EL (cell line): ENCODE measurements around the gene LRRC45.

Source experiments
- DNase-seq: peaks from one replicate; pipeline ENCODE4 v3.0.0-alpha.2; 2016

LRRC45 gene

DNA sequence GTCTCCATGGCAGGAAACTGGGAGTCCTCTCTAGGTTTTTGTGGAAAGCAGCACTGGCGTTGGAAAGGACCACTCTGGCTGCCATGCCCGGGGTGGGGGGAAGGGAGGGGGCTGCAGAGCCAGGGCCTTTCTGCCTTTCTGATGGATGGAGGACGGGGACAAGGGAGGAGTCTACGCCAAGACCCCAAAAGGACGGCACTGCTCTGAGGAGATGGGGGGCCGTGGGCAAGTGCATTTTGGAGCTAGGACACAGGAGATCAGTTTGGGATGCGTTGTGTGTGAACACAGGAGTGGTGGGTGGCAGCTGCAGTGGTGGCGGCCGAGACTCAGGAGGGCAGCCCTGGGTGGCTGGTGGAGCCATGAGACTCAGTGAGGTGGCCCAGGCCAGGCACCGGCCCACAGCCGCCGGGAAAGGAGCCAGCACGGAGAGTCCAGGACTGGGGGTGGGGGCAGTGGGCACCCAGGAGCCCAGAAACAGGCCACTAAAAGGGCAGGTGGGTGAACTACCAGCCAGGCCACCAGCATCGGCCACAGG, 2.5 kb upstream of the LRRC45 start:
- no peak for DNase-seq

DNA sequence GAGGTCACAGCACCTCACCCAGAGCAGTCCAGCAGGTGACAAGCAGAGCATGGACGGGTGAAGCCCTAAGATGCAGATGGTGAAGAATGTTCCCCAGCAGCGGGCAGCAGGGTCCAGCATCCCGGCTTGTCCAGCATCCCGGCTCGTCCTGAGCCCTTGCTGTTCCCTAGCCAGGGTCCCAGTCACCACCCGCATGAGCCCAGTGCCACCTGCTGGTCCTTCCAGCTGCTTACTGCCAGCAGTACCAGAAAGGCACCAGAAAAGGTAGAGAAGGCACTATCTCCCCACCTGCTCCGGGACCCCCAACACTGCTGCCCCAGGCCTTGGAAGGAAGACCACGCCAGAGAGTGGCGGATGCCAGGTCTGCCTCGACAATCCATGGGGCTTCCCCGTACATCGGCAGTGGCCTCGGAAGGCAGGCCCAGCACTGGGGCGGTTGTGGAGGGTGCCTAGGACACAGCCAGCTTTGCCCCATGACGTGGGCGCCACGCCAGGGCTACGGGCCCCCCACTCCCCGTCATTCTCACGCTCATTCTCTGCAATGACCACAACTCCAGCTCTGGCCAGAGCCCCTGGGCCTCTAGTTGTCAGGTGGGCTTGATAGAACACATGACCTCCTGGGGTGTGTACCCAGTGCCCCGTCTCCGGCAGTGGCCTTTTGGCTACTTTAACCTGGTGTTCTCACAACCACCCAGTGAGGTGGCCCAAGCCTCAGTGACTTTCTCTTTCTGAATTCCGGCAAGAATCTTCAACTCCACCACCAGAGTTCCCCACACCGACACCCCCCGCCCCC, 1.8 kb upstream of the LRRC45 start:
- peak; percentile 75 for DNase-seq

DNA sequence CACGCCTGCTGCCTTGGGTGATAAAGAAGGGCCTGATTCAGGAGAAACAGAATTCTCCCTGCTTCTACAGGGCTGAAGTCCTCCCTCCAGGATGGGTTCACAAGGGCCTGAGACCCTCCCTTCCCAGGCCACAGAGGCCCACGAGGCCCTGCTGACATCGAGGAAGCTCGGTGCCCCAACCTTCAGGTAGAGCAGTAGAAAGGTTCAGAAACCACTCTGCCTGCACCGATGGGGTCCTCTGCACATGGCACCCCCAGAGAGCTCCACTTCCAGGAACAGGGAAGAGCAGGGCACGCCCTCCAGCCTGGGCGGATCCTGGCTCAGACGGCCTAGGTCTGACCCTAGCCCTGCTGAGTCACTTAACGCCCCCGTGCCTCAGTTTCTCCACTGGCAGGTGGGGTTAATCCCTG, 1.2 kb upstream of the LRRC45 start:
- no peak for DNase-seq

DNA sequence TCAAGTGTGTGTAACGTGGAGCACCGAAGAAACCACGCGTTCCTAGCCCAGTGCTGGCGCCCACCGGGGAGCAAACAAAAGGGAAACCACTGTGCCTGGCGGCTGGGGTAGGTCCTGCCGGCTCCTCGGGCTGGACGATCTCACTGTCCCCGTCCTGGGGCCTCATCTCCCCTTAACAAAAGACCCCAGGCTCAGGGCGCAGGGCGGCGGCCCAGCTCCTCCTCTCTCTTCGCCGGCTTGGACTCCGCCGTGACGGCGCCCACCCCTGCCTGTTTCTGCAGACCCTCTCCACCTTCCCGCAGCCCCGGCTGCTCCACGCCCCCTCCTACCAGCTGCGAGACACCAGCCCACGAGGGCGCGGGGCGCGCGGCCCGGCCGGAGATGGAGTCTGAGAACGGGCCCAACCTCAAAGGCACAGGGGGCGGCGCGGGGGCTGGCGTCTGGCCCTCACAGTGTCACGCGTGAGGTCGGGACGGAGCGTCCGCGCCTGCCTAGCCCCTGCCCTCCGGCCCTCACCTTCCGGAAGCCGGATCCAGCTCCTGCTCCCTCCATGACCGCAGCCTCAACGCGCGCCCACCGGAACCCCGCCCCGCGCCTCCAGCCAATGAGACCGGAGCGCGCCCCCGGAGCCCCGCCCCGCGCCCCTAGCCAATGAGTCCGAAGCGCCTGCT, 660 bp upstream of the LRRC45 start, which contains the start of gene CENPX:
CENPX (minus strand) TSS at position 569 of the 671 bp plus-strand sequence; CDS start at position 552, 17 bp downstream.
- no peak for DNase-seq

DNA sequence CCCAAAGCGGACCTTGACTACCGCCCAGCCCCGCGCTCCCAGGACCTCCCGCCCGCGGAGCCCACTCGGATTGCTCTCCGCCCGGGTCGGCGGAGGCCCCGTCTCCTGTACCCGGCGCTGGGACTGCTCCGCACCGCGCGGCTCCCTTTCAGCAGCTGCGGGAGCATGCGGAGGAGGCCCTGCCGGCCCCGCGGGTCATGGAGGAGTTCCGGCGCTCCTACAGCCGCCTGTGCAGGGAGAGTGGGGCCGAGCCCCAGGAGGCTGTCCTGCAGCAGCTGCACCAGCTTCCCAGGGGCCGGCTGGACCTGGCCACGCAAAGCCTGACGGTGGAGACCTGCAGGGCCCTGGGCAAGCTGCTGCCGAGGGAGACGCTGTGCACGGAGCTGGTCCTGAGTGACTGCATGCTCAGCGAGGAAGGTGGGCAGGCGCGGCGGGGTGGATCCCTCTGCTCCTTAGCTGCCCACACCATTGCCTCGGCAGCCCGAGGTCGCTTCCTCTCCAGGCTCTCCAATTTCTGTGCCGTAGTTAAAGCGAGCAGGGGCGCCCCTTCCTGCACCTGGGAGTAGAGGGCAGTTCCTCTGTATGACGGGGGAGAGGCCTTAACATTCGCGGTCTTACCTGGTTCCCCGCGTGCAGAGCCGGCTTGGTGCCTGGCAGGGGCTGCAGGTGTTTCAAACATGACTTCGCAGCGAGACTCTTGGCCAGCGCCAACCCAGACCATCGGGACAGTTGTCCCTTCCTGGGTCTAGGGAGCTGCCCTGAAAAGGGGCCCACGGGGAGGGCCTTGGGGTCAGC, 539 bp downstream of the LRRC45 start:
- peak; percentile 31 for DNase-seq

DNA sequence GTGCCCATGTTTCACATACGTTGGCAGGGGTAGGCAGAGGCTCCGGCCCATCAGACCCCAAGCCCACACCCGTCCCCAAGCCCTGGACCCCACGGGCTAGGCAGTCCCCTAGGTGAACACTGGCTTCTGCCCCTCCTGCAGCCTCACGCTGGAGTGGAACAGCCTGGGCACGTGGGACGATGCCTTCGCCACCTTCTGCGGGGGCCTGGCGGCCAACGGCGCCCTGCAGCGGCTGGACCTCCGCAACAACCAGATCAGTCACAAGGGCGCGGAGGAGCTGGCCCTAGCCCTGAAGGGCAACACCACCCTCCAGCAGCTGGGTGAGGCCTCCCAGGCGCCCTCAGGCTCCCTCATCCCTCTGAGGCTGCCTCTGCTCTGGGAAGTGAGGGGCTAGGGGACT, 1.8 kb downstream of the LRRC45 start:
- no peak for DNase-seq

DNA sequence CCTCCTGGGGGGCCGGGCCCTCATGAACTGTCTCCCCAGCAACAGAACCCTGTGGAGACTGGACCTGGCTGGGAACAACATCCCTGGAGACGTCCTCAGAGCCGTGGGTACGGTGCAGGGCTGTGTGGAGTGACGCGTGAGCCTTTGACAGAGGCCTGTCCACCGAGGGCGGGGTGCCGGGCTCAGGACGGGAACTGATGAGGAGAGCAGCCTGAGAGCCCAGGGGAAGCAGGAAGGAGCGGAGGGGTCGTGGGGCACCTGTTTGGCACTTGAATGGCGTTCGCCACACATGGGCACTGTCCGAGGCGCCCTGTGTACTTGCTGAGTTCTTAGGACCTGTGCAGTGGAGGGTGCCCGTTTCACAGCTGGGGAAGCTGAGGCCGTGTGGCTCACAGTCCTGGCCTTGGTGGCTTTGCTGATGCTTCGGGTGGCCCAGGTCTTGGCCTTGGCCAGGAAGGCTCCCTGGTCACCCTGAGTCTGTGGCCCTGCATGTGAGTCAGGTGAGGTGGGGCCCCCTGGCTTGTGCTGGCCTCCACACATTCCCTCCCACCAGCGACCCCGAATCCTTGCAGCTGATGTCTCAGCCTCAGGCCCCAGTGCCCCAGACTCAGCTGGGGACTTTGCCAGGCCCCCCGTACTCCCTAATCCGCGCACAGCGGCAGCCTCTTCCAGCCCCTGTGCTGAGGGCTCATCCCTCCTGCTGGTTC, 2.4 kb downstream of the LRRC45 start:
- no peak for DNase-seq

DNA sequence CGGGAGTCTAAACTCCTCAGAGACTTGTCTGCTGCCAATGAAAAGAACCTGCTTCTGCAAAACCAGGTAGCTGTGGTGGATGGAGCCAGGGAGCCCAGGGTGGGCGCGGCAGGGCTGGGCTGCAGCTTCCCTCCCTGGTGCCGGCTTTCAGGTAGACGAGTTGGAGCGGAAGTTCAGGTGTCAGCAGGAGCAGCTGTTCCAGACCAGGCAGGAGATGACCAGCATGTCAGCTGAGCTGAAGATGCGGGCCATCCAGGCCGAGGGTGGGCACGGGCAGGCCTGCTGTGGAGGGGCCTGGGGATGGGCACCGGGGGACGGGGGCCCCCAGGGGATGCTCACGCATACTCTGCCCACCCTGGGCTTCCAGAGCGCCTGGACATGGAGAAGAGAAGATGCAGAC, 5.1 kb downstream of the LRRC45 start:
- no peak for DNase-seq

DNA sequence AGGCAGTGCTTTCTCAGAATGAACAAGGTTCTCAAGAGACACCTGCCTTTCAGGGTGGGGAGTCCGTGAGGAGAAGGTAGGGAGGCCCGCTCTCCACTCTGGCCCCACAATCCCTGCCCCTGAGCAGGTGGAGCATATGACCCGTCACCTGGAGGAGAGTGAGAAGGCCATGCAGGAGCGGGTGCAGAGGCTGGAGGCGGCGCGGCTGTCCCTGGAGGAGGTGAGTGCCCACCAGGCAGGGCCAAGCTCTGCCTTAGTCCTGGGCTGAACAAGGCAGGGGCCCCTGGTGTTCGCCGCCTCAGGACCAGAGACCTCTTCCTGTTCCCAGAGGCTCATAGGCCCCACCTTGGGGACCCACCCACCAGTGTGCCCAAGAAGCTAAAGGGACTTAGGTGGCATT, 5.9 kb downstream of the LRRC45 start:
- DNase-seq: no peak

DNA sequence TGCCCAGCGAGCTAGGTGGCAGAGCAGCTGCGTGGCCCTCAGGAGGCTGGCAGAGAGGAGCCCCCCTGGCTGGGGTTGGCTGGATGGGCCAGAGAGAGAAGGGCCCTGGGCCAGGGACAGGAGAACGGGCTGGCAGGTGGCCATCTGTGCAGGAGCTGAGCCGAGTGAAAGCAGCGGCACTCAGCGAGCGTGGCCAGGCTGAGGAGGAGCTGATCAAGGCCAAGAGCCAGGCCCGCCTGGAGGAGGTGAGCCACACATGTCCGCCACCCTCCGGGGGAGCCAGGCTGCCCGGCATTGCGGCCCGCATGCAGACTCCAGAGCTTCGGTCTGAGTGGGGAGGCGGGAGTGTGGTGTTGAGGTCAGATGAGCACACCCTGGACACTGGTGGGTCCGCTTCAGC, 6.3 kb downstream of the LRRC45 start:
- no peak for DNase-seq

DNA sequence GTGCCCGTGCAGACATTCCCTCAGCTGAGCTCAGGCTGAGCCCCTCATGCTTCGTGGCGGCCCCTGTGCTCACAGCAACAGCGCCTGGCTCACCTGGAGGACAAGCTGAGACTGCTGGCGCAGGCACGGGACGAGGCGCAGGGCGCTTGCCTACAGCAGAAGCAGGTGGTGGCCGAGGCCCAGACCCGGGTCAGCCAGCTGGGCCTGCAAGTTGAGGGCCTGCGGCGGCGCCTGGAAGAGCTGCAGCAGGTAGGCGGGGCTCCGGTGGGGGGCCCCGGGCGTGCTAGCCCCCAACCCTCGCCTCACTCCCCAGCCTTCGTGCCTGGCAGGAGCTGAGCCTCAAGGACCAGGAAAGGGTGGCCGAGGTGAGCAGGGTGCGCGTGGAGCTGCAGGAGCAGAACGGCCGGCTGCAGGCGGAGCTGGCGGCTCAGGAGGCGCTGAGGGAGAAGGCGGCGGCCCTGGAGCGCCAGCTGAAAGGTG, 6.9 kb downstream of the LRRC45 start:
- no peak for DNase-seq

DNA sequence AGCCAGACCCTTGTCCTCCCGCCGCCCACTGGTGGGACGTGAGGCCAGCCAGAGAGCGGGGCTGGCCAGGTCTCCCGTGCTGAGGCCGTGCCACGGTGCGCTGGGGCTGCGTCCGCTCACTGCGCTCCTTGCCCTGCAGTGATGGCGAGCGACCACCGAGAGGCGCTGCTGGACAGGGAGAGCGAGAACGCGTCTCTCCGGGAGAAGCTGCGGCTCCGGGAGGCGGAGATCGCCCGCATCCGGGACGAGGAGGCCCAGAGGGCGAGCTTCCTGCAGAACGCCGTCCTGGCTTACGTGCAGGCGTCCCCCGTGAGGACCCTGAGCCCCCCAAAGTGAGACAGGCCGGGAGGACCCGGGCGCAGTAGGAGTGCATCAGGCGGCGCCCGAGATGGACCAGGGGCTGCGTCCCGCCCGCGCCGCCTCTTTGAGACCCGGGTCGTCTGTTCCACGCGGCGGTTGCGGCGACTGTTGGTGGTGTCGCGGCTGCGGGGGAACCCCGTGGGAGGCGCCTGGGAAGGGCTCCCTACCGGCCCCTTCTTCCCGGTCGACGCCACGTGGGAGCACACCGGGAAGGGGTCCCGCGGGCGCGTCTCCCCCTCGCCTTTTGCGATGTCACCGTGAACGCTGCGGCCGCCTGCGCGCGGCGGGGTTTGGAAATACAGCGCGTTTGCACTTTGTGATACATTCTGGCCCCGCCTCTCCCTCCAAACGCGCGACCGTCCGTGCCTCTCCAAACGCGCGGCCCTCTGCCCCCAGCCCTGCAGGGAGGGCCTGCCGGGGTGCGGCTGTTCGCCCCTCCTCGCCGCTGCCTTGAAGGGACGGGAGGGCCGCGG, 7.6 kb downstream of the LRRC45 start:
- peak; percentile 82 for DNase-seq

DNA sequence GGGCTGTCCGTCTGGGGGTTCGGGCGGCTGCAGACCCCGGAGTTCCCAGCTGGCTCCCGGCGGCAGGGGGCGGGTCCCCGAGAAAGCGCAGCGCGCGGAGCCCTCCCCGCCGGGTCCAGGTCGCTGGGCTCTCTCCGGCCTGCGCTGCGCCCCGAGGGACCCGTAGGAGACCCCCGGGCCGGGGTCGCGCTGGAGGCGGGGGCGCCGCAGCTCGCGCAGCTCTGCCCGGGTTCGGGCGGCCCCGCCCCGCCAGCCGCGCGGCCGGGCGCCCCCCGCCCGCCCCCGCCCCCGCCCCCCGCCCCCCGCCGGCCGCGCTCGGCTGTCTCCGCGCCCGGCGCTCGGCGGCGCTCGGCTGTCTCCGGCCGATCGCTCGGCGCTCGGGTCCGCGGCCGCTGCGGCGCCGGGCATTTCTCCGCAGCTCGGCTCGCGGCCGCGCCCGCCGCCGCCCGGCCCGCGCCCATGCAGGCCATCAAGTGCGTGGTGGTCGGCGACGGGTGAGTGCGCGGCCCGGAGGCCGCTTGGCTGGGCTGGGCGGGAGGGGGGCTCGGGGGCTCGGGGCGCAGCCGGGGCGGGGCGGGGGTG, 8.3 kb downstream of the LRRC45 start, which contains the start of gene RAC3:
RAC3 (plus strand) TSS at position 376 of the 582 bp plus-strand sequence; CDS start at position 460, 84 bp downstream.
- peak; percentile 41 for DNase-seq

DNA sequence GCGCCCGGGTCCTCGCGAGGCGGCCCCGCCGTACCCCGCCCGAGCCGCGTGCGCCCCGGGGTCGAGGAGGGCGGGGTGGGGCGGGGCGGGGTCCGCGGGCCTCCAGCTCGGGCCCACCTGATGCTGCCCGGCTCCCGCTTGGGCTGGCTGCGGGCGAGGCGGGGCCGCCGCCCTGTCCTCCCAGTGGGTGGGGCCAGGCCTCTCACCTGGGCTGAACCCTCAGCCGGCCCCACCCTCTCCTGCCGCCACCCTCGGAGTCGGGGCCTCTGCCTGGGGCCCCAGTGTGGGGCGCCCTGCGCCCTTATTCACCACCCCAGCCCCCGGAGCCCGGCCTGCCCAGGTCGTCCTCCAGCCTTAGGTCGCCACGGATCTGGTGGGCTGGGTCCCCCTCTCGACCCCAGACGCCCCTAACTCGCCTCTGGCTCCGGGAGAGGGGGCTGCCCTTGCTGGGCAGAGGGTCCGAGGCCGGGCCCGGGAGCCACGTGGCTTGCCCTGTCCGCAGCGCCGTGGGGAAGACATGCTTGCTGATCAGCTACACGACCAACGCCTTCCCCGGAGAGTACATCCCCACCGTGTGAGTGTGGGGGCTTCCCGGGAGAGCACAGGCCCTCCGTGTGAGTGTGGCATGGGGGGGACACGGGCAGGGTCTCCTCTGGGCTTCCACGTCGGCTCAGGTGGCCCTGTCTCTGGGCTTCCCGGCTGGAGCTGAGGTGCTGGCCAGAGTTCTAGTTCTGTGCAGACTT, 9.0 kb downstream of the LRRC45 start:
- DNase-seq: no peak

DNA sequence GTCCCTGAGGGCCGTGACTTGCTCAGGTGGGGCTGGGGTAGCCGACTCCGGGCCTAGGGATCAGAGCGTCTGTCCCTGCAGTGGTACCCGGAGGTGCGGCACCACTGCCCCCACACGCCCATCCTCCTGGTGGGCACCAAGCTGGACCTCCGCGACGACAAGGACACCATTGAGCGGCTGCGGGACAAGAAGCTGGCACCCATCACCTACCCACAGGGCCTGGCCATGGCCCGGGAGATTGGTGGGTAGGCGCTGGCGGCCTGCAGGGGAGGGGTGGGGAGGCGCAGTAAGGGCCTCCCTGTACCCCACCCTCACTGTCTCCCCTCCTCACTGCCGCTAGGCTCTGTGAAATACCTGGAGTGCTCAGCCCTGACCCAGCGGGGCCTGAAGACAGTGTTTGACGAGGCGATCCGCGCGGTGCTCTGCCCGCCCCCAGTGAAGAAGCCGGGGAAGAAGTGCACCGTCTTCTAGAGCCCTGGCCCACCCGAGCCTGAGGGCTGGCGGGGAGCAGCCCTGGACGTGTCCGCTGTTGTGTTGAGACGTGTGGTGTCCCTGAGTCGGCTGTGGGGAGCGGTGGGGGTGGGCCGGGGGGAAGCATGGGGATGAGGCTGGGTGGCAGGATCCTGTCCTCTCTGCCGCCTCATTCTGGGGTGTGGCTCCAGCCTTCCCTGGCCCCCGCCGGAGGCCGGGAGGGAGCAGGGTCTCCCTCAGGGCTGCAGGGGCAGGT, 10.4 kb downstream of the LRRC45 start:
- no peak for DNase-seq

DNA sequence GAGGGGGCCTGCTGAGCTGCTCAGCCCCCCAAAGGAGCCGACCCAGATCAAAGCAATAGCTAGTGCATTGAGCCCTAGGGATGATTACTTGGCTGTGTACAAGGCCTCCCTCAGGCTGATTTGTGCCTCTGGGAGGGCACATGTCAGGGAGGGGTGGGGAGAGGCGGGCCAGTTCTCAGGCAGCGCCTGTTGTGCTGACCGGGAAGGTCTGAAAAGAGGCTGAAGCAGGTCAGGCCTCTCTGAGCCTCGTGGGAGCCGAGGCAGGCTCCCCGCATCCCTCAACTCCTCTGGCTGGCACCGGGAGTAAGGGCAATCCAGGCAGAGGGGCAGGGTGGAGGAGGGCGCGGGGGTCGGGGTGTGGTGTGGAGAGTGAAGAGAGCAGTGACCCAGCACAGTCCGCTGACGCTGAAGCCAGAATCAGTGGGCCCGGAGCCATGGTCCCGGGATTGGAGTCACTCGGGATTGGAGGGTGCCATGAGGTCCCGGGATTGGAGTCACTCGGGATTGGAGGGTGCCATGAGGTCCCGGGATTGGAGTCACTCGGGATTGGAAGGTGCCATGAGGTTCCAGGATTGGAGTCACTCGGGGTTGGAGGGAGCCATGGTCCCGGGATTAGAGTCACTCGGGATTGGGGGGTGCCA, 11.4 kb downstream of the LRRC45 start:
- DNase-seq: no peak

DNA sequence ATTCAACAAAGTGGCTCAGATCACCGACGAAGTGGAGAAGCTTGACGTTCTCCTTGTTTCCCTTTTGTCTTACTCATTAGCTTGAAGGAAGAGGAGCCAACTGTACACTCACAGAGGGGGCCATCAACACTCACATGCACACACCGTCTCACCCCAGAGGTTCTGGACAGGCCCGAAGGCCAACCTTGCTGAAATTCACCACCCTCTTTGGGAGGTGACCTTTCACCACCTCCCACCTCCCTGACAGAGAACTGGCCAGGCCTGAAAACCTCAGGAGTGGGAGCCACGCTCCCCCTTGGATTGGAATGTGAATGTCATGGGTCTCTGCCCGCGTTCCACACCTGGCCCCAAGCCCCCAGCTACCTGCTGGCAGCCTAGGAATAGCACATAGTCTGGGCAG, 12.4 kb downstream of the LRRC45 start:
- DNase-seq: no peak

DNA sequence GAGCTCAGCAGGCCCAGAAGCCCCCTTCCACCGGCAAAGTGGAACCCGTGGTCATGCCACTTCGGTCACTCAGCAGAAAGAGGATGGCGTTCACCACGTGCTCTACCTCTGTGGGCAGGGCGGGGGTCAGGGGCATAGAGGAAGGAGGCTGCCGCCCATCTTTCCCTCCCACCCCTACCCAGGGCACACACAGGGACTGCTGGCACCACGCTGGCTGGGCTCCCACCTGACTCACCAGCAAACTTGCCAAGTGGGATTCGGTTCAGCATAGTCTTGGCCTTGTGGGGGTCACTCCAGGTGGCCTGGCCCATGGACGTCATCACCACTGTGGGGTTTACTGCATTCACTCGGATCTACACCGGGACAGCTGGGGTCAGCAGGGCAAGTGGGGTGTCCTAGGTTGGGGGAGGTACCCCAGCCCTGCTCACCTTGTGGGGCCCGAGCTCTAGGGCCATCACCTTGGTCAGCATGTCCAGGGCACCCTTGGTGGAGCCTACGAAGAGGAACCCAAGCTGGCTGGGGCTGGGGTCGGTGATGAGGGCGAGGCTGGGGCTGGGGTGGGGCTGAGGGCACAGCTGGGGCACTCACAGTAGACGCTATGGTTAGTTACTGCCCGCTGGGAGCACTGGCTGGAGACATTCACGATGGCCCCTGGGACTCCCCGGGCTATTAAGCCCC, 13.0 kb downstream of the LRRC45 start:
- DNase-seq: no peak
